Fibroblast of pulmonary artery (primary cell): Measurements from ENCODE around the gene SUCO.

Source experiments
- DNase-seq: peaks from one replicate; pipeline ENCODE4 v3.0.0-alpha.2; 2010; ENCODE audit warnings: low read depth
- H3K4me3 ChIP-seq: replicated peaks from 2 replicates; pipeline ENCODE4 v1.5.1; 2011; ENCODE audit warnings: low read depth, mild to moderate bottlenecking, control low read depth, low read length, moderate library complexity
- TF ChIP-seq, protein P1 (sequence below): IDR thresholded peaks from 2 replicates; pipeline ENCODE4 v1.5.1; 2011; ENCODE audit warnings: mild to moderate bottlenecking, control low read depth, low read length, inconsistent platforms; ENCODE audit errors: missing control alignments

The SUCO gene

DNA sequence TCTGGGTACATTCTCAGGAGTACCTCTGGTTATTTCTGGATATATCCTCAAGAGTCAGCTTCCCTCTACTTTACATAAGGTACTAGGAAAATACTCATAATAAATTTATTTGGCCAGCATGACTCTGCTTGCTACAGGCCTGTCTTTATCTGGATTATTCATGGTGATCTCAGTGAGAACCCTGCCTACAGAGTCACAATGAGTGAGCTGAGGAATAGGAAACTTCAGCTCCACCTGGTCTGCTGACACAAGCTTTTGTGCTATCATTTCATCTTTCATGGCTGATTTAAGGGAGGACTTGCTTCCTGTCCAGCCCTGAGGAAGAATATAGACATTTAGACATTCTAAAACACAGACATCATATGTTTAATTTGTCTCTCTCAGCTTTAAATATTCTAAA lies 19.5 kb upstream of the SUCO start:
- TF ChIP-seq, protein P1, sequence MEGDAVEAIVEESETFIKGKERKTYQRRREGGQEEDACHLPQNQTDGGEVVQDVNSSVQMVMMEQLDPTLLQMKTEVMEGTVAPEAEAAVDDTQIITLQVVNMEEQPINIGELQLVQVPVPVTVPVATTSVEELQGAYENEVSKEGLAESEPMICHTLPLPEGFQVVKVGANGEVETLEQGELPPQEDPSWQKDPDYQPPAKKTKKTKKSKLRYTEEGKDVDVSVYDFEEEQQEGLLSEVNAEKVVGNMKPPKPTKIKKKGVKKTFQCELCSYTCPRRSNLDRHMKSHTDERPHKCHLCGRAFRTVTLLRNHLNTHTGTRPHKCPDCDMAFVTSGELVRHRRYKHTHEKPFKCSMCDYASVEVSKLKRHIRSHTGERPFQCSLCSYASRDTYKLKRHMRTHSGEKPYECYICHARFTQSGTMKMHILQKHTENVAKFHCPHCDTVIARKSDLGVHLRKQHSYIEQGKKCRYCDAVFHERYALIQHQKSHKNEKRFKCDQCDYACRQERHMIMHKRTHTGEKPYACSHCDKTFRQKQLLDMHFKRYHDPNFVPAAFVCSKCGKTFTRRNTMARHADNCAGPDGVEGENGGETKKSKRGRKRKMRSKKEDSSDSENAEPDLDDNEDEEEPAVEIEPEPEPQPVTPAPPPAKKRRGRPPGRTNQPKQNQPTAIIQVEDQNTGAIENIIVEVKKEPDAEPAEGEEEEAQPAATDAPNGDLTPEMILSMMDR: no peak
- no peak for DNase-seq
- no peak overlapping the region for H3K4me3 ChIP-seq

DNA sequence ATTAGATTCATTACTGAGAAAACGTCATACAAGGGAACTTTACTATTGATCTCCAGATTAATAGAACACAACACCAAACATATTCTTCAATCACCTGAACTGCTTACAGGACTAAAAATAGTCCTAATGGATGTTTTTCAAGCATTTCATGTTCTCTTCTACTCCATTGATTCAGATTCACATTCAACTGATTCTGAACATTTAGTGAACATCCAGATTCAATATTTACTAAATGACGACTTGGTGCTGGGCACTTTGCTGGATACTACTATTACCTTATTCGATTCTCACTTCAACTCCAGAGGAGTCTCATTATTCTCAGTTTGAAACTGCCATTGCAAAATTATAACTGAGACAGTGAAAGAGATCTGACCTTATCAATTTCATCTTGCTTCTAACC lies 18.8 kb upstream of the SUCO start:
- no peak overlapping the region for H3K4me3 ChIP-seq
- TF ChIP-seq, protein P1: no peak
- DNase-seq: no peak

DNA sequence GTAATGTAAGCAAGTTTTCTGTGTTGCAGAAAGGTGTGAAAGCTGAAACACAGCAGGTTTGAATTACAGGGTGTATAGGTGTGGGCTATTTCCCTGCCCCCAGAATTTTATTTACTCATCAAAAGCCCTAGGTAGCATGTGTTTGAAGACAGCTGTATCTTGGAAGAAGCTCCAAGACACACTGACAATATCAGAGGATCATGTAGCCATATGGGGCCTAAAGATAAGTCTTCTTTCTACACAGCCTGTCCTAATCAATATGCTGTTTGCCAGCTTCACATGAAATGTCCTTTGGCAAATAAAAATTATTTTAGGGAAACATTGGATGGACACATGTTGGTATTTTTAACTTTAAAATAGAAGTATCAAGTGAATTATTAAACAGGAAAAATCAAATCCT lies 17.5 kb upstream of the SUCO start:
- no peak overlapping the region for H3K4me3 ChIP-seq
- TF ChIP-seq, protein P1: no peak
- no peak for DNase-seq

DNA sequence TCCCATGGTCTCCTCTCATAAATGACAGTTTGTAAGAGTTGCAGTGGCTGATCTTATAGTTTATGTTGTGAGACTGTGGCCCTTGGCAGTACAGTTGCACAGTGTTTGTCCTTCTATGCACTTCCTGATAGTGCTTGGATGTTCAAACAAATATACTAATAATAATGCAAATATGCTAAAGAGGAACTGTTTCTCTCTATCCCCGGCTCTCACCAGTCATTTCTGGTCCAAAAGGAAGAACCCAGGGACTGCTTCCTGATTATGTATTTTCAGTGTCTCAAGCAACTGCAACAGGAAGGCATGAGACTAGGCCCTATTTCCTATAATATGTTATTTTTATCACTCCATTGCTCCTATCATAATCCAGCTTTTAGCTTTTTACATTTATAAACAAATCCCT lies 17.0 kb upstream of the SUCO start:
- DNase-seq: no peak
- TF ChIP-seq, protein P1: no peak
- H3K4me3 ChIP-seq: no peak overlapping the region

DNA sequence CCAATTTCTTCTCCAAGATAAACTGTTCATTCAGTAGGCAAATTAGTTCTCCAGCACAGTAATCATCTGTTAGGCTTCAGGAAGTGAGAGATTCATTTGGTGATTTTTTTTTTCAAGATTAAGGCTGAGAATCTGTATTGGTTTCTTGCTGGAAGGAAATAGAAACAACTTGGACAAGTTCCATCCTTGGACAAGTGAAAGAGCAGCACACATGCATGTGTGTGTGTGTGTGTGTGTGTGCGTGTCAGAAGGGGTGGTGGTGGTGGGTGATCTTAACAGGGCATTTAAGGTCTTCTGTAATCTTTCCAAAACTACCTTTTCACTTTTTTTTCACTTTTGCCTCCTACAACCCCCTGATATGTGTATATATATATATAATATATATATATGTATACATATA lies 15.9 kb upstream of the SUCO start:
- no peak overlapping the region for H3K4me3 ChIP-seq
- no peak for DNase-seq
- TF ChIP-seq, protein P1: no peak

DNA sequence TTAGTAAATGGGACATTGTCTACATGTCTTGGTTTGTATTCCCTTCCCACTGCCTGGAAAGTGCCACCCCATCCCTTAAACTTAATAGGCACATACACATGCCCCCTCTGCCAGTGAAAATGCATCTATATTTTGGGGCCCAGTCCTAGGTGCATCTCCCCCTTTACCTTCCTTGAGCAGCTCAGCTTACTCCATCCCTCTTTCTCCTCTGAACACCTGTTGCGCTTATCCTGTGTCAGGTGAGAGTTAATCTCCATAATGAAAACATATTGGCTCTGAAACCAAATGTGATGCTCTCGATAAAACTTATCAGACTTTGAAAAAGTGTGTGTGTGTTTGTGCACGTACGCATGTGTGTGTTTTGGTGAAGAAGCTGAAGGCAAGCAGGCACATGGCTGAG lies 15.4 kb upstream of the SUCO start:
- no peak overlapping the region for H3K4me3 ChIP-seq
- TF ChIP-seq, protein P1: no peak
- no peak for DNase-seq

DNA sequence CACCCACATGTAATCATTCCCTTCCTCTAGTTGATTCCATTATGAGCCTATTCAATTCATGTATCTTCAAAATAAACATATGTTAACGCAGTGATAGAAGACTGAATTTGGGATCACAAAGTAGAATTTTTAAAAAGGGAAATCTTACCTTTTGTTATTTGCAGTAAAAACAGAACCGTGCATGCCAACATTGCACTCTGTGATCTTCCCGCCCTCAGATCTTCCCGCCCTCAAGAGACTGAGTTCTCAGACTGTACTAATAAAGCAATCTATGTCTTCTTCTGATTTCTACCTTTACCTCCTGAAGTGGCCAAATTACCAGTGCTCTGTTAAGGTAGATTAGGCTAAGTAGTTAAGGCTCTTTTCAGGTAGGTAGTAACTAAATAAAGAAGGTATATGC lies 3.6 kb upstream of the SUCO start:
- TF ChIP-seq, protein P1: no peak
- H3K4me3 ChIP-seq: no peak overlapping the region
- no peak for DNase-seq
